IMR-90 (cell line): ENCODE measurements around the gene STRIP2. TPM values are rescaled to one million over a fixed set of nuclear protein-coding genes. Genes with fewer than 3 reads are reported as not detected.

Experiments used
- ATAC-seq: fragments of 200-7000 bp; cut with Tn5 transposase; 2 replicates; pipeline ENCODE4 v1.9.1; 2020; ENCODE audit warnings: low read depth, mild to moderate bottlenecking, moderate library complexity
- BruUV-seq: library from RNA; stranded (reverse); fragments of 400-500 nt; replicated peaks from 2 replicates; lab custom pipeline; 2021; lab: Mats Ljungman, UMichigan
- CTCF ChIA-PET: fragments of 300-600 bp; formaldehyde crosslinking; extraction: SDS; loops from one replicate; lab custom pipeline; 2021; ENCODE audit warnings: antibody characterized with exemption; lab: Yijun Ruan, JAX
- POLR2A ChIA-PET: fragments of 300-600 bp; sonication (Branson Sonifier 250); formaldehyde crosslinking; loops from one replicate; lab custom pipeline; 2022; ENCODE audit warnings: antibody characterized with exemption; ENCODE audit not compliant: unreplicated experiment; lab: Charles Lee
- DNase-seq: peaks from one replicate; pipeline ENCODE4 v3.0.0; 2013
- H2AFZ ChIP-seq: replicated peaks from 2 replicates; pipeline ENCODE3; 2013; ENCODE audit warnings: low read length, mild to moderate bottlenecking; ENCODE audit not compliant: poor library complexity
- H2AK5ac ChIP-seq: 2 replicates; pipeline ENCODE4 v1.6.1; 2013; ENCODE audit warnings: low read depth, low read length, inconsistent platforms
- H2AK9ac ChIP-seq: replicated peaks from 2 replicates; pipeline ENCODE3; 2013; ENCODE audit warnings: mild to moderate bottlenecking, low read depth, low read length, moderate library complexity; ENCODE audit not compliant: poor library complexity
- H2BK120ac ChIP-seq: 2 replicates; pipeline ENCODE4 v1.6.1; 2013; ENCODE audit warnings: low read depth, low read length, inconsistent platforms
- H2BK15ac ChIP-seq: 3 replicates; pipeline ENCODE4 v1.6.1; 2013; ENCODE audit warnings: low read depth, low read length, inconsistent platforms
- H2BK20ac ChIP-seq: 2 replicates; pipeline ENCODE4 v1.6.1; 2013; ENCODE audit warnings: low read depth, mild to moderate bottlenecking, inconsistent platforms, low read length, moderate library complexity
- H2BK5ac ChIP-seq: 2 replicates; pipeline ENCODE4 v1.6.1; 2013; ENCODE audit warnings: mild to moderate bottlenecking, low read depth, low read length, inconsistent platforms; ENCODE audit not compliant: poor library complexity, severe bottlenecking
- H3K14ac ChIP-seq: replicated peaks from 2 replicates; pipeline ENCODE4 v1.6.1; 2013; ENCODE audit warnings: low read depth, low read length, inconsistent platforms
- H3K18ac ChIP-seq: 2 replicates; pipeline ENCODE4 v1.6.1; 2013; ENCODE audit warnings: low read depth, low read length, control low read depth
- H3K23ac ChIP-seq: 2 replicates; pipeline ENCODE4 v1.6.1; 2013; ENCODE audit warnings: low read depth, low read length, inconsistent platforms
- H3K27ac ChIP-seq: 2 replicates; pipeline ENCODE4 v1.5.1; 2013; ENCODE audit warnings: mild to moderate bottlenecking, control low read depth, low read length; ENCODE audit not compliant: insufficient read depth
- H3K27me3 ChIP-seq: 2 replicates; pipeline ENCODE4 v1.6.1; 2013; ENCODE audit warnings: low read length; ENCODE audit not compliant: control insufficient read depth, insufficient read depth
- H3K36me3 ChIP-seq: 2 replicates; pipeline ENCODE4 v1.6.1; 2013; ENCODE audit warnings: low read length, mixed read lengths; ENCODE audit not compliant: control insufficient read depth, insufficient read depth
- H3K4ac ChIP-seq: 2 replicates; pipeline ENCODE4 v1.6.1; 2013; ENCODE audit warnings: low read depth, low read length, inconsistent platforms
- H3K4me1 ChIP-seq: 2 replicates; pipeline ENCODE4 v1.6.1; 2013; ENCODE audit warnings: low read length, mixed read lengths; ENCODE audit not compliant: control insufficient read depth, insufficient read depth
- H3K4me2 ChIP-seq: 2 replicates; pipeline ENCODE4 v1.6.1; 2013; ENCODE audit warnings: low read depth, mild to moderate bottlenecking, control low read depth, low read length, moderate library complexity
- H3K4me3 ChIP-seq: 2 replicates; pipeline ENCODE4 v1.5.1; 2013; ENCODE audit warnings: low read depth, mild to moderate bottlenecking, control low read depth, low read length, moderate library complexity; ENCODE audit not compliant: insufficient read depth
- H3K56ac ChIP-seq: 2 replicates; pipeline ENCODE4 v1.6.1; 2013; ENCODE audit warnings: low read length, inconsistent platforms; ENCODE audit not compliant: insufficient read depth; ENCODE audit errors: extremely low read depth
- H3K79me1 ChIP-seq, 2 experiments: 2 replicates each; pipeline ENCODE4 v1.6.1; 2013; ENCODE audit warnings: low read length in 2 of 2, inconsistent platforms in 1 of 2, low read depth in 1 of 2
- H3K9ac ChIP-seq: 2 replicates; pipeline ENCODE4 v1.6.1; 2013; ENCODE audit warnings: low read depth, low read length, control low read depth
- H3K9me1 ChIP-seq: 2 replicates; pipeline ENCODE4 v1.6.1; 2013; ENCODE audit warnings: low read length, inconsistent platforms; ENCODE audit not compliant: insufficient read depth
- H3K9me3 ChIP-seq: 2 replicates; pipeline ENCODE4 v1.6.1; 2013; ENCODE audit warnings: low read length; ENCODE audit not compliant: control insufficient read depth, insufficient read depth
- H4K20me1 ChIP-seq: 2 replicates; pipeline ENCODE4 v1.6.1; 2013; ENCODE audit warnings: low read length, inconsistent platforms; ENCODE audit not compliant: insufficient read depth
- H4K5ac ChIP-seq: 2 replicates; pipeline ENCODE4 v1.6.1; 2013; ENCODE audit warnings: mild to moderate bottlenecking, low read depth, low read length, control low read depth
- H4K8ac ChIP-seq, 2 experiments: 2 replicates each; pipeline ENCODE4 v1.6.1; 2013; ENCODE audit warnings: low read depth in 2 of 2, low read length in 2 of 2, control low read depth in 1 of 2, inconsistent platforms in 1 of 2
- H4K91ac ChIP-seq: 2 replicates; pipeline ENCODE4 v1.6.1; 2013; ENCODE audit warnings: low read depth, low read length, inconsistent platforms; ENCODE audit not compliant: insufficient read depth
- BHLHE40 ChIP-seq: fragments of 150-350 bp; IDR thresholded peaks from 2 replicates; pipeline ENCODE4 v1.6.1; 2016; ENCODE audit warnings: mild to moderate bottlenecking, low read depth, low read length
- ELK1 ChIP-seq: fragments of 150-350 bp; IDR thresholded peaks from 2 replicates; pipeline ENCODE4 v1.6.1; 2016; ENCODE audit warnings: low read depth, mild to moderate bottlenecking, low read length, moderate library complexity, borderline replicate concordance
- MAZ ChIP-seq: IDR thresholded peaks from 2 replicates; pipeline ENCODE4 v1.6.1; 2012; ENCODE audit warnings: low read depth, mild to moderate bottlenecking, low read length, improper control_type of control experiment, moderate library complexity, borderline replicate concordance
- MXI1 ChIP-seq: IDR thresholded peaks from 2 replicates; pipeline ENCODE4 v1.6.1; 2012; ENCODE audit warnings: low read depth, mild to moderate bottlenecking, low read length, moderate library complexity, borderline replicate concordance
- NFE2L2 ChIP-seq: fragments of 150-350 bp; IDR thresholded peaks from 2 replicates; pipeline ENCODE4 v1.6.1; 2016; ENCODE audit warnings: low read depth, mild to moderate bottlenecking, low read length
- RAD21 ChIP-seq: IDR thresholded peaks from 2 replicates; pipeline ENCODE4 v1.6.1; 2012; ENCODE audit warnings: low read length, improper control_type of control experiment
- RFX5 ChIP-seq: IDR thresholded peaks from 2 replicates; pipeline ENCODE4 v1.8.0; 2012; ENCODE audit warnings: low read depth, mild to moderate bottlenecking, low read length, moderate library complexity
- WGBS, 2 experiments: methylation state at CpG; one replicate each; pipeline versions ENCODE4 v1.1.5 to v1.1.7; 2013; ENCODE audit warnings: missing lambda C conversion rate in 2 of 2; ENCODE audit not compliant: insufficient read length in 1 of 2; ENCODE audit errors: extremely low coverage in 2 of 2; 5-methylcytosine and 5-hydroxymethylcytosine counted together
- dilution Hi-C: fragments of 300-500 bp; cut with HindIII; formaldehyde crosslinking; loops from one replicate; pipeline ENCODE4 v1.14.3; 2018; ENCODE audit warnings: low sequenced_read_pairs; ENCODE audit not compliant: unreplicated experiment
- in situ Hi-C: fragments of 300-500 bp; cut with MboI; formaldehyde crosslinking; loops from 3 replicates; pipeline ENCODE4 v1.14.3; 2019; ENCODE audit warnings: low sequenced_read_pairs, inconsistent platforms, mixed read lengths
- intact Hi-C: fragments of 100-400 bp; cut with micrococcal nuclease; formaldehyde crosslinking; loops from 2 replicates; pipeline ENCODE4 v1.10.0; 2022
- polyA plus RNA-seq, 3 experiments: library from polyadenylated mRNA; depleted of rRNA; stranded (reverse); fragments of >200 nt; gene quantifications; 2 replicates each; pipeline ENCODE4 v1.2.3, GENCODE V29; 2012; ENCODE audit warnings: low replicate concordance in 1 of 3
- total RNA-seq: library from RNA; depleted of rRNA; stranded (reverse); fragments of >200 nt; gene quantifications from 2 replicates; pipeline ENCODE4 v1.2.3, GENCODE V29; 2012

STRIP2 gene
- total and polyA plus RNA-seq, 2 of the 4 experiments (the other 2 are of a cell fraction), result 1.8 to 3.0 TPM

GRCh38 chr7:129391546-129392171 lies 42.6 kb upstream of the STRIP2 start:
- Histone ChIP-seq H4K8ac (no peak overlapping the region), H3K27ac (no peak overlapping the region), H3K4me3 (no peak overlapping the region), H2BK20ac (no peak overlapping the region), H3K9me1 (peaks cover 6% of the 10 kb centered on the region), H4K20me1 (no peaks in the 10 kb centered on the region), H2BK120ac (no peak overlapping the region), H2BK5ac (no peak overlapping the region), H3K4ac (no peak overlapping the region), H3K23ac (no peak overlapping the region), H3K9me3 (no peaks in the 10 kb centered on the region), H2AK5ac (no peak overlapping the region), H3K18ac (no peak overlapping the region), H3K4me1 (peaks cover 6% of the 10 kb centered on the region), H3K9ac (no peak overlapping the region), H3K36me3 (0 out of 2 replicates have a peak, but pooled peaks cover 2% of the 10 kb centered on the region), H3K56ac (no peak overlapping the region), H3K4me2 (no peak overlapping the region), H3K79me1 (no peaks in the 10 kb centered on the region), H4K5ac (no peak overlapping the region), H3K27me3 (no peaks in the 10 kb centered on the region), H2BK15ac (no peak overlapping the region), H2AFZ (no peak overlapping the region), H4K91ac (no peak overlapping the region), H2AK9ac (no peak overlapping the region), H3K14ac (no peak overlapping the region)
- intact Hi-C loops (no loop called here), in situ Hi-C loops (no loop called here), dilution Hi-C loops (no loop called here)
- TF ChIP-seq ELK1 (no peak), RAD21 (no peak), BHLHE40 (no peak), NFE2L2 (no peak), RFX5 (no peak), MXI1 (no peak), MAZ (no peak)
- CTCF ChIA-PET, result interaction anchor here (0.6 kb wide), 1 partner anchor 224 kb away, joined by 3 read pairs; no protein-coding TSS in a partner anchor
- ATAC-seq (no peak), DNase-seq (no peak)
- no TSS peak for BruUV-seq
- POLR2A ChIA-PET, result no interaction called here
- no CpG with 5 or more reads among the region's 2 CpGs for WGBS, 2 experiments
